Osteocyte (in vitro differentiated cells): ENCODE measurements around the gene GAPDHS. TPM values are rescaled to one million over a fixed set of nuclear protein-coding genes. Genes with fewer than 3 reads are reported as not detected.

Source experiments
- DNase-seq: peaks from one replicate; pipeline ENCODE4 v3.0.0; 2021; ENCODE audit warnings: mixed read lengths; ENCODE audit not compliant: unreplicated experiment; ENCODE audit errors: extremely low spot score
- H3K27ac Mint-ChIP-seq: one replicate; pipeline ENCODE4 v1.8.0; 2021; ENCODE audit warnings: mild to moderate bottlenecking, mixed read lengths; ENCODE audit not compliant: unreplicated experiment
- H3K27me3 Mint-ChIP-seq: one replicate; pipeline ENCODE4 v1.8.0; 2021; ENCODE audit warnings: mixed read lengths; ENCODE audit not compliant: unreplicated experiment
- H3K36me3 Mint-ChIP-seq: one replicate; pipeline ENCODE4 v1.8.0; 2021; ENCODE audit warnings: mixed read lengths; ENCODE audit not compliant: unreplicated experiment
- H3K4me1 Mint-ChIP-seq: one replicate; pipeline ENCODE4 v1.8.0; 2021; ENCODE audit warnings: mixed read lengths; ENCODE audit not compliant: unreplicated experiment
- H3K4me3 Mint-ChIP-seq: one replicate; pipeline ENCODE4 v1.8.0; 2021; ENCODE audit warnings: mild to moderate bottlenecking, moderate library complexity, mixed read lengths; ENCODE audit not compliant: unreplicated experiment
- H3K9me3 Mint-ChIP-seq: one replicate; pipeline ENCODE4 v1.8.0; 2021; ENCODE audit warnings: mixed read lengths; ENCODE audit not compliant: unreplicated experiment
- total RNA-seq: library from RNA; stranded (reverse); gene quantifications from 2 replicates; pipeline ENCODE4 v1.2.1, GENCODE V29; 2021
- TF ChIP-seq, protein P1 (sequence below): fragments of 200-600 bp; sonication (generic); IDR thresholded peaks from 2 replicates; pipeline ENCODE4 v1.5.0; 2021; ENCODE audit warnings: antibody characterized with exemption, mild to moderate bottlenecking, moderate library complexity

Gene GAPDHS
- total RNA-seq, 1 donor from 2014 or later = not detected

DNA sequence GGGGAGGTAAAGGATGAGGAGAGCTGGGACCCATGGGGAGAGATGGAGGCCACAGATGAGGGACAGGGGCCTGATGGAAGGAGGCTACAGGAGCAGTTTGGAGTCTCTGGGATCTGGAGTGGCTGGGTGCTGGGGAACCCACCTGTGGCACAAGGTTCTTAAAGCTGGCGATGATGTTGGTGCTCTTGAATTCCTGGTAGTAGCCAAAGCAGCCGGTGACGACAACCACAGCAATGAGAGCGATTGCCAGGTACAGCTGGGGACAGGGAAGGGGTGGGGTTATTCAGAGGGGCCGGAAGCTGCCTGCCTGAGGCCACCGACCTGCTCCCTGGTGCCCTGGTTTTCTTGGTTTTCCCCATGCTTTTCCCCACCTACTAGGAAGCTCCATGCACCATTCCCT is 27.4 kb downstream of the GAPDHS start:
- TF ChIP-seq, protein P1, sequence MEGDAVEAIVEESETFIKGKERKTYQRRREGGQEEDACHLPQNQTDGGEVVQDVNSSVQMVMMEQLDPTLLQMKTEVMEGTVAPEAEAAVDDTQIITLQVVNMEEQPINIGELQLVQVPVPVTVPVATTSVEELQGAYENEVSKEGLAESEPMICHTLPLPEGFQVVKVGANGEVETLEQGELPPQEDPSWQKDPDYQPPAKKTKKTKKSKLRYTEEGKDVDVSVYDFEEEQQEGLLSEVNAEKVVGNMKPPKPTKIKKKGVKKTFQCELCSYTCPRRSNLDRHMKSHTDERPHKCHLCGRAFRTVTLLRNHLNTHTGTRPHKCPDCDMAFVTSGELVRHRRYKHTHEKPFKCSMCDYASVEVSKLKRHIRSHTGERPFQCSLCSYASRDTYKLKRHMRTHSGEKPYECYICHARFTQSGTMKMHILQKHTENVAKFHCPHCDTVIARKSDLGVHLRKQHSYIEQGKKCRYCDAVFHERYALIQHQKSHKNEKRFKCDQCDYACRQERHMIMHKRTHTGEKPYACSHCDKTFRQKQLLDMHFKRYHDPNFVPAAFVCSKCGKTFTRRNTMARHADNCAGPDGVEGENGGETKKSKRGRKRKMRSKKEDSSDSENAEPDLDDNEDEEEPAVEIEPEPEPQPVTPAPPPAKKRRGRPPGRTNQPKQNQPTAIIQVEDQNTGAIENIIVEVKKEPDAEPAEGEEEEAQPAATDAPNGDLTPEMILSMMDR = no peak

DNA sequence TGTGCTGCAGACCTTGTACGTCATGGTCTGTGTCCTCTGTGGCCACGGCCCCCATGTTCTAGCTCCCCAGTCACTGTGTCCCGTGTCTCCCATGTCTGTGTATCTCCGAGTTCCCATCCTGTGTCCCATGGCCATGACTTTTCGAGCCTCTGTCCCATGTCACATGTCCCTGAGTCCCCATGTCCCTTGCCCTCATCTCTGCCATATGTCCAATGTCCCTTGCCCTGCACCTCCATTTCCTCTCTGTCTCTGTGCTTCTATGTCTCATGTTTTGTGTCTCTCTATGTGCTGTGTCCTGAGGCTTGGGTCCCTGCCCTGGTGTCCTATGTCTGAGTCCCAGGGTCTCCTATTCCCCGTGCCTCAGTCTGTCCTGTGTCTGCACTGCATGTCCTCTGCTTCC is 28.2 kb downstream of the GAPDHS start:
- Mint-ChIP-seq H3K36me3 (no peaks in the 10 kb centered on the region), H3K27ac (no peak overlapping the region), H3K27me3 (peaks cover 34% of the 10 kb centered on the region), H3K4me1 (peaks cover 3% of the 10 kb centered on the region), H3K9me3 (no peaks in the 10 kb centered on the region), H3K4me3 (no peak overlapping the region)
- DNase-seq = no peak
- TF ChIP-seq, protein P1 = no peak

More for the DNA sequence above, 27.4 kb downstream of the GAPDHS start:
- Mint-ChIP-seq H3K27ac (no peak overlapping the region), H3K27me3 (peaks cover 34% of the 10 kb centered on the region), H3K4me3 (no peak overlapping the region), H3K9me3 (no peaks in the 10 kb centered on the region), H3K36me3 (no peaks in the 10 kb centered on the region), H3K4me1 (peaks cover 3% of the 10 kb centered on the region)
- DNase-seq = no peak

DNA sequence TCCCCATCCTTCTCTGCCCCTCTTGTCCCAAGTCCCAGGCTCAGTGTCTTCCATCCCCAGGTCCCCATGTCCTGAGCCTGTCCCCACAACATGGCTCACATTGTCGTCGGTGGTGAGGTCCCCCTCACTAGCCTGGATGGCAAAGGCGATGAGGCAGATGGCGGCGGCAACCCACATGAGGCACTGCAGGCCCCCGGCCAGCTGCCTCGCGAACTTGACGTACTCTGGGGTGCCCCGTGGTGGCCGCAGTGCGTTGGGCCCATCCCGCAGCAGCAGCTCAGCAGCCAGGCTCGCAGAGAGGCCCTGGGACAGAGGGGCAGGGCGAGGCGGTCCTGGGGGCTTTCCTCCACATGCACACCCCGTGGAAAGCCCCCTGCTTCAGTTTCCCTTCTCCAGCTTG is 29.1 kb downstream of the GAPDHS start:
- Mint-ChIP-seq H3K4me3 (no peak overlapping the region), H3K36me3 (no peaks in the 10 kb centered on the region)

DNA sequence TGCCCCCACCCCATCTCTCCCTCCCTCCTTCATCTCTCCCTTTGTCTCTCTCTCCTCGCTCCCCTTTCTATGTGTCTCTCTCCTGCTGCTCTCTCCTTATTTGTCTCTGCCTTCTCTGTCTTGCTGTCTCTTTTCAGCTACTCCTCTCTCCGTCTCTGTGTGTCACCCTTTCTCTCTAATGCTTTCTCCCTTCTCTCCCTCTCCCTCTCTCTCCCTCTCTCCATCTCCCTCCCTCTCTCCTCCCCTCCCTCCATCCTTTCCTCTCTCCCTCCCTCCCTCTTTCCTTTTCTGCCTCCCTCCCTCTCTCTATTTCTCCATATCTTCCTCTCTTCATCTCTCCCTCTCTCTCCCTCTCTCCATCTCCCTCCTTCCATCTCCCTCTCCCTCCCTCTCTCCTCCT is 29.5 kb downstream of the GAPDHS start:
- H3K27ac Mint-ChIP-seq = no peak overlapping the region
- TF ChIP-seq, protein P1 = no peak
- no peak overlapping the region for H3K4me3 Mint-ChIP-seq

More for the DNA sequence above, 29.1 kb downstream of the GAPDHS start:
- Mint-ChIP-seq H3K4me1 (peaks cover 3% of the 10 kb centered on the region), H3K9me3 (no peaks in the 10 kb centered on the region), H3K27ac (no peak overlapping the region), H3K27me3 (peaks cover 34% of the 10 kb centered on the region)
- DNase-seq = no peak
- TF ChIP-seq, protein P1 = no peak

DNA sequence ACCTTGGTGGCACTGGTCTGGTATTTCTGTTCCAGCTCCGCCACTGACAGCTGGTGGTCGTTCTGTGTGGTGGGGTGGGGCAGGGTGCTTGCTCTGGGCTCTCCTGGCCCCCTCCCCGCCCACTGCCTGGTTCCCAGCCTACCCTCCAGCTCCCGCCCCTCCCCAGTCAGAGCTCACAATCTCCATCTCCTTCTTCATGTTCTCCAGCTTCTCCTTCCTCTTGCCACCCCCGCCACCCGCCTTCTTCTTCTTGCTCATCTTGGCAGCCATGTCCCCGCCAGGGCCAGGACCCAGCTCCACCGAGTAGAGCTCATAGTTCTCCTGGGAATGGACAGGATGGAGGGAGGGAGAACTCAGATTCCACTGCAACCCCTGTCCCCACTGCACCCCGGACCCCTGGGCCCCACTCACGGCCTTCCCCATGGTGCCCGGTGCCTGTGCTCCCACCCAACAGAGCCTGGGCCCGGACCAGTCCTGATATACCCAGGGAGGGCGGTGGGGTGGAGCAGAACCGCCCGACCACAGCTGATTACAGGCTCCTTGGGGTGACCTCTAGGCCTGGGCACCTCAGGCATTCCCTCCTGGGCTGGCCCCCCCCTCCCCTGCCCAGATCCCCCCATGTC is 30.1 kb downstream of the GAPDHS start, which contains the start of gene ATP4A:
TSS of gene ATP4A (minus strand) at position 452 of the 623 bp plus-strand sequence. CDS start at position 423, 29 bp downstream.
- TF ChIP-seq, protein P1 = no peak
- H3K27me3 Mint-ChIP-seq = peaks cover 31% of the 10 kb centered on the region
- no peaks in the 10 kb centered on the region for H3K4me1 Mint-ChIP-seq
- H3K27ac Mint-ChIP-seq = no peak within 1 kb of the TSS
- no peak for DNase-seq
- no peaks in the 10 kb centered on the region for H3K9me3 Mint-ChIP-seq
- no peaks in the 10 kb centered on the region for H3K36me3 Mint-ChIP-seq
- H3K4me3 Mint-ChIP-seq = no peak within 1 kb of the TSS

More for the DNA sequence above, 29.5 kb downstream of the GAPDHS start:
- Mint-ChIP-seq H3K36me3 (no peaks in the 10 kb centered on the region), H3K4me1 (peaks cover 2% of the 10 kb centered on the region), H3K27me3 (peaks cover 33% of the 10 kb centered on the region), H3K9me3 (no peaks in the 10 kb centered on the region)
- DNase-seq = no peak
